Measurements from ENCODE around the gene PSENEN. TPM values are rescaled to one million over a fixed set of nuclear protein-coding genes. Genes with fewer than 3 reads are reported as not detected.

Gene PSENEN
- total and polyA plus RNA-seq, 2 experiments from 2014 or later, result 20.6 to 175 TPM

DNA sequence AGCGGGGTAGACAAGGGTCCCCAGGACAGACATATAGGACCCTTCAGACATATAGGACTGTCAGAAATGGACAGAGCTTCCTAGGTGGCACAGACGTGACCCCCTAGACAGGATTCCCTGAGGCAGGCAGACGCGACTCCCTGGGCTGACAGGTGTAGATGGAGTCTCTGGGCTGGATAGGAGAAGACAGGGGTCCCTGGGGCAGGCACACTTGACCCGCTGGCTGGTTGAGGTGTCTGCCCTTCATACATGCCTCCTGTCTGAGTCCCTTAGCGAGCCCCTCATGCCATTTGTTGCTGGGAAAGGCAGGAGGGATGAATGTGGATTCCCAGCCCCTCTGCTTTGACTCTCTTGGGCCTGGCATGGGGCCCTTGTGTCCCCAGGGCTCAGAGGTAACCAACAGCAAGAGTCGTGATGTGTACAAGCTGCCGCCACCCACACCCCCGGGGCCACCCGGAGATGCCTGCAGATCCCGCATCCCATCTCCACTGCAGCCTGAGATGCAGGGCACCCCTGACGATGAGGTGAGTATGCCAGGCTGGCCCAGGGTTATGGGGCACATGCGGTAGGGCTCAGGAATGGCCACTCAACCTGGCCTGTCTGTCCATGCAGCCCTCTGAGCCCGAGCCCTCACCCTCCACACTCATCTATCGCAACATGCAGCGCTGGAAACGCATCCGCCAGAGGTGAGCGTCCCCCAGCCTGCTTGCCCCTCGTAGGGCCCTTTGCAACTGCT lies 8.4 kb downstream of the PSENEN start:
- H3K27ac ChIP-seq (ENCODE audit: low read depth), result no peak overlapping the region
- H3K4me1 ChIP-seq (ENCODE audit: insufficient read depth), result peaks cover 10% of the 10 kb centered on the region
- Mint-ChIP-seq H3K27ac (no peak overlapping the region), H3K4me3 (no peak overlapping the region; the same call in 2 of the 3 replicates), H3K36me3 (ENCODE audit: low read depth) (no peaks in the 10 kb centered on the region), H3K27me3 (ENCODE audit: insufficient read depth, low read depth, poor library complexity) (peaks cover 38% of the 10 kb centered on the region), H3K4me1 (peaks cover 15% of the 10 kb centered on the region), H3K9me3 (no peaks in the 10 kb centered on the region; the same call in 2 of the 3 replicates)
- ATAC-seq (no peak), DNase-seq (ENCODE audit: low spot score) (no peak)
- H2AFZ ChIP-seq, result no peak overlapping the region
- TF ChIP-seq EZH2 (IDR thresholded peaks at IDR 0.05; ENCODE audit: low read depth, unreplicated experiment) (no peak), POLR2AphosphoS5 (IDR thresholded peaks at IDR 0.05; ENCODE audit: low read depth) (no peak), NANOG (IDR thresholded peaks at IDR 0.05; ENCODE audit: borderline replicate concordance) (no peak), ZNF114 (CRISPR knock-in tag; IDR thresholded peaks at IDR 0.05) (no peak), JUNB (IDR thresholded peaks at IDR 0.05; ENCODE audit: unreplicated experiment) (no peak), ZNF331 (CRISPR knock-in tag; IDR thresholded peaks at IDR 0.05; ENCODE audit: low read depth) (no peak), CREB1 (CRISPR knock-in tag; IDR thresholded peaks at IDR 0.05; ENCODE audit: low read depth) (no peak), STAT1 (IDR thresholded peaks at IDR 0.05; ENCODE audit: unreplicated experiment) (no peak), EZH2phosphoT487 (IDR thresholded peaks at IDR 0.05; ENCODE audit: unreplicated experiment) (no peak)
- TF ChIP-seq, protein P1, sequence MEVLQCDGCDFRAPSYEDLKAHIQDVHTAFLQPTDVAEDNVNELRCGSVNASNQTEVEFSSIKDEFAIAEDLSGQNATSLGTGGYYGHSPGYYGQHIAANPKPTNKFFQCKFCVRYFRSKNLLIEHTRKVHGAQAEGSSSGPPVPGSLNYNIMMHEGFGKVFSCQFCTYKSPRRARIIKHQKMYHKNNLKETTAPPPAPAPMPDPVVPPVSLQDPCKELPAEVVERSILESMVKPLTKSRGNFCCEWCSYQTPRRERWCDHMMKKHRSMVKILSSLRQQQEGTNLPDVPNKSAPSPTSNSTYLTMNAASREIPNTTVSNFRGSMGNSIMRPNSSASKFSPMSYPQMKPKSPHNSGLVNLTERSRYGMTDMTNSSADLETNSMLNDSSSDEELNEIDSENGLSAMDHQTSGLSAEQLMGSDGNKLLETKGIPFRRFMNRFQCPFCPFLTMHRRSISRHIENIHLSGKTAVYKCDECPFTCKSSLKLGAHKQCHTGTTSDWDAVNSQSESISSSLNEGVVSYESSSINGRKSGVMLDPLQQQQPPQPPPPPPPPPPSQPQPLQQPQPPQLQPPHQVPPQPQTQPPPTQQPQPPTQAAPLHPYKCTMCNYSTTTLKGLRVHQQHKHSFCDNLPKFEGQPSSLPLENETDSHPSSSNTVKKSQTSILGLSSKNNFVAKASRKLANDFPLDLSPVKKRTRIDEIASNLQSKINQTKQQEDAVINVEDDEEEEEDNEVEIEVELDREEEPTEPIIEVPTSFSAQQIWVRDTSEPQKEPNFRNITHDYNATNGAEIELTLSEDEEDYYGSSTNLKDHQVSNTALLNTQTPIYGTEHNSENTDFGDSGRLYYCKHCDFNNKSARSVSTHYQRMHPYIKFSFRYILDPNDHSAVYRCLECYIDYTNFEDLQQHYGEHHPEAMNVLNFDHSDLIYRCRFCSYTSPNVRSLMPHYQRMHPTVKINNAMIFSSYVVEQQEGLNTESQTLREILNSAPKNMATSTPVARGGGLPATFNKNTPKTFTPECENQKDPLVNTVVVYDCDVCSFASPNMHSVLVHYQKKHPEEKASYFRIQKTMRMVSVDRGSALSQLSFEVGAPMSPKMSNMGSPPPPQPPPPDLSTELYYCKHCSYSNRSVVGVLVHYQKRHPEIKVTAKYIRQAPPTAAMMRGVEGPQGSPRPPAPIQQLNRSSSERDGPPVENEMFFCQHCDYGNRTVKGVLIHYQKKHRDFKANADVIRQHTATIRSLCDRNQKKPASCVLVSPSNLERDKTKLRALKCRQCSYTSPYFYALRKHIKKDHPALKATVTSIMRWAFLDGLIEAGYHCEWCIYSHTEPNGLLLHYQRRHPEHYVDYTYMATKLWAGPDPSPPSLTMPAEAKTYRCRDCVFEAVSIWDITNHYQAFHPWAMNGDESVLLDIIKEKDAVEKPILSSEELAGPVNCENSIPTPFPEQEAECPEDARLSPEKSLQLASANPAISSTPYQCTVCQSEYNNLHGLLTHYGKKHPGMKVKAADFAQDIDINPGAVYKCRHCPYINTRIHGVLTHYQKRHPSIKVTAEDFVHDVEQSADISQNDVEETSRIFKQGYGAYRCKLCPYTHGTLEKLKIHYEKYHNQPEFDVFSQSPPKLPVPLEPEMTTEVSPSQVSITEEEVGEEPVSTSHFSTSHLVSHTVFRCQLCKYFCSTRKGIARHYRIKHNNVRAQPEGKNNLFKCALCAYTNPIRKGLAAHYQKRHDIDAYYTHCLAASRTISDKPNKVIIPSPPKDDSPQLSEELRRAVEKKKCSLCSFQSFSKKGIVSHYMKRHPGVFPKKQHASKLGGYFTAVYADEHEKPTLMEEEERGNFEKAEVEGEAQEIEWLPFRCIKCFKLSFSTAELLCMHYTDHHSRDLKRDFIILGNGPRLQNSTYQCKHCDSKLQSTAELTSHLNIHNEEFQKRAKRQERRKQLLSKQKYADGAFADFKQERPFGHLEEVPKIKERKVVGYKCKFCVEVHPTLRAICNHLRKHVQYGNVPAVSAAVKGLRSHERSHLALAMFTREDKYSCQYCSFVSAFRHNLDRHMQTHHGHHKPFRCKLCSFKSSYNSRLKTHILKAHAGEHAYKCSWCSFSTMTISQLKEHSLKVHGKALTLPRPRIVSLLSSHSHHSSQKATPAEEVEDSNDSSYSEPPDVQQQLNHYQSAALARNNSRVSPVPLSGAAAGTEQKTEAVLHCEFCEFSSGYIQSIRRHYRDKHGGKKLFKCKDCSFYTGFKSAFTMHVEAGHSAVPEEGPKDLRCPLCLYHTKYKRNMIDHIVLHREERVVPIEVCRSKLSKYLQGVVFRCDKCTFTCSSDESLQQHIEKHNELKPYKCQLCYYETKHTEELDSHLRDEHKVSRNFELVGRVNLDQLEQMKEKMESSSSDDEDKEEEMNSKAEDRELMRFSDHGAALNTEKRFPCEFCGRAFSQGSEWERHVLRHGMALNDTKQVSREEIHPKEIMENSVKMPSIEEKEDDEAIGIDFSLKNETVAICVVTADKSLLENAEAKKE (CRISPR knock-in tag; IDR thresholded peaks at IDR 0.05), result no peak
- TF ChIP-seq, protein P2, sequence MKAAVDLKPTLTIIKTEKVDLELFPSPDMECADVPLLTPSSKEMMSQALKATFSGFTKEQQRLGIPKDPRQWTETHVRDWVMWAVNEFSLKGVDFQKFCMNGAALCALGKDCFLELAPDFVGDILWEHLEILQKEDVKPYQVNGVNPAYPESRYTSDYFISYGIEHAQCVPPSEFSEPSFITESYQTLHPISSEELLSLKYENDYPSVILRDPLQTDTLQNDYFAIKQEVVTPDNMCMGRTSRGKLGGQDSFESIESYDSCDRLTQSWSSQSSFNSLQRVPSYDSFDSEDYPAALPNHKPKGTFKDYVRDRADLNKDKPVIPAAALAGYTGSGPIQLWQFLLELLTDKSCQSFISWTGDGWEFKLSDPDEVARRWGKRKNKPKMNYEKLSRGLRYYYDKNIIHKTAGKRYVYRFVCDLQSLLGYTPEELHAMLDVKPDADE (IDR thresholded peaks at IDR 0.05), result no peak
- TF ChIP-seq, protein P3, sequence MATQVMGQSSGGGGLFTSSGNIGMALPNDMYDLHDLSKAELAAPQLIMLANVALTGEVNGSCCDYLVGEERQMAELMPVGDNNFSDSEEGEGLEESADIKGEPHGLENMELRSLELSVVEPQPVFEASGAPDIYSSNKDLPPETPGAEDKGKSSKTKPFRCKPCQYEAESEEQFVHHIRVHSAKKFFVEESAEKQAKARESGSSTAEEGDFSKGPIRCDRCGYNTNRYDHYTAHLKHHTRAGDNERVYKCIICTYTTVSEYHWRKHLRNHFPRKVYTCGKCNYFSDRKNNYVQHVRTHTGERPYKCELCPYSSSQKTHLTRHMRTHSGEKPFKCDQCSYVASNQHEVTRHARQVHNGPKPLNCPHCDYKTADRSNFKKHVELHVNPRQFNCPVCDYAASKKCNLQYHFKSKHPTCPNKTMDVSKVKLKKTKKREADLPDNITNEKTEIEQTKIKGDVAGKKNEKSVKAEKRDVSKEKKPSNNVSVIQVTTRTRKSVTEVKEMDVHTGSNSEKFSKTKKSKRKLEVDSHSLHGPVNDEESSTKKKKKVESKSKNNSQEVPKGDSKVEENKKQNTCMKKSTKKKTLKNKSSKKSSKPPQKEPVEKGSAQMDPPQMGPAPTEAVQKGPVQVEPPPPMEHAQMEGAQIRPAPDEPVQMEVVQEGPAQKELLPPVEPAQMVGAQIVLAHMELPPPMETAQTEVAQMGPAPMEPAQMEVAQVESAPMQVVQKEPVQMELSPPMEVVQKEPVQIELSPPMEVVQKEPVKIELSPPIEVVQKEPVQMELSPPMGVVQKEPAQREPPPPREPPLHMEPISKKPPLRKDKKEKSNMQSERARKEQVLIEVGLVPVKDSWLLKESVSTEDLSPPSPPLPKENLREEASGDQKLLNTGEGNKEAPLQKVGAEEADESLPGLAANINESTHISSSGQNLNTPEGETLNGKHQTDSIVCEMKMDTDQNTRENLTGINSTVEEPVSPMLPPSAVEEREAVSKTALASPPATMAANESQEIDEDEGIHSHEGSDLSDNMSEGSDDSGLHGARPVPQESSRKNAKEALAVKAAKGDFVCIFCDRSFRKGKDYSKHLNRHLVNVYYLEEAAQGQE (IDR thresholded peaks at IDR 0.05; ENCODE audit: unreplicated experiment), result no peak
- TF ChIP-seq, protein P4, sequence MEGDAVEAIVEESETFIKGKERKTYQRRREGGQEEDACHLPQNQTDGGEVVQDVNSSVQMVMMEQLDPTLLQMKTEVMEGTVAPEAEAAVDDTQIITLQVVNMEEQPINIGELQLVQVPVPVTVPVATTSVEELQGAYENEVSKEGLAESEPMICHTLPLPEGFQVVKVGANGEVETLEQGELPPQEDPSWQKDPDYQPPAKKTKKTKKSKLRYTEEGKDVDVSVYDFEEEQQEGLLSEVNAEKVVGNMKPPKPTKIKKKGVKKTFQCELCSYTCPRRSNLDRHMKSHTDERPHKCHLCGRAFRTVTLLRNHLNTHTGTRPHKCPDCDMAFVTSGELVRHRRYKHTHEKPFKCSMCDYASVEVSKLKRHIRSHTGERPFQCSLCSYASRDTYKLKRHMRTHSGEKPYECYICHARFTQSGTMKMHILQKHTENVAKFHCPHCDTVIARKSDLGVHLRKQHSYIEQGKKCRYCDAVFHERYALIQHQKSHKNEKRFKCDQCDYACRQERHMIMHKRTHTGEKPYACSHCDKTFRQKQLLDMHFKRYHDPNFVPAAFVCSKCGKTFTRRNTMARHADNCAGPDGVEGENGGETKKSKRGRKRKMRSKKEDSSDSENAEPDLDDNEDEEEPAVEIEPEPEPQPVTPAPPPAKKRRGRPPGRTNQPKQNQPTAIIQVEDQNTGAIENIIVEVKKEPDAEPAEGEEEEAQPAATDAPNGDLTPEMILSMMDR (conservative IDR thresholded peaks at IDR 0.05; ENCODE audit: low read depth in 2 of 2), result no peak
- no peak overlapping the region for H3K4me3 ChIP-seq
- peaks cover 3% of the 10 kb centered on the region for H3K79me2 ChIP-seq (replicated peaks; ENCODE audit: insufficient read depth)
- 0 out of 2 replicates have a peak, but pooled peaks cover 6% of the 10 kb centered on the region for H3F3A ChIP-seq (replicated peaks; ENCODE audit: low read depth)
- peaks cover 28% of the 10 kb centered on the region for H3K27me3 ChIP-seq (ENCODE audit: insufficient read depth)
- H3K9me2 ChIP-seq (ENCODE audit: insufficient read depth), result no peaks in the 10 kb centered on the region
- H4K20me1 ChIP-seq (replicated peaks; ENCODE audit: insufficient read depth), result no peaks in the 10 kb centered on the region
- H3K36me3 ChIP-seq (ENCODE audit: insufficient read depth), result no peaks in the 10 kb centered on the region
- H3K4me2 ChIP-seq, result no peak overlapping the region

Data from GM23338 (cell line).